HL-60 (cell line): ENCODE results near the gene F2RL3.

Experiments
- DNase-seq, 2 experiments: peaks; one replicate each; pipeline ENCODE4 v3.0.0-alpha.2; 2010 to 2020; ENCODE audit warnings: low read depth in 1 of 2, low spot score in 1 of 2
- H3K27ac ChIP-seq: fragments of 250-450 bp; sonication (Bioruptor Pico); replicated peaks from 2 replicates; pipeline ENCODE4 v1.5.1; 2020; ENCODE audit warnings: mild to moderate bottlenecking, moderate library complexity
- H3K27me3 ChIP-seq: fragments of 250-450 bp; sonication (Bioruptor Pico); 2 replicates; pipeline ENCODE4 v1.5.1; 2021; ENCODE audit warnings: mild to moderate bottlenecking, moderate library complexity; ENCODE audit not compliant: insufficient read depth, poor library complexity, severe bottlenecking
- H3K4me3 ChIP-seq: replicated peaks from 2 replicates; pipeline ENCODE4 v1.5.1; 2011; ENCODE audit warnings: mild to moderate bottlenecking, control low read depth, low read length; ENCODE audit not compliant: insufficient read depth
- GABPA ChIP-seq: IDR thresholded peaks from 2 replicates; pipeline ENCODE4 v1.6.1; 2012; ENCODE audit warnings: low read depth
- POLR2AphosphoS5 ChIP-seq: IDR thresholded peaks from 2 replicates; pipeline ENCODE4 v1.6.1; 2012; ENCODE audit warnings: low read depth
- REST ChIP-seq: IDR thresholded peaks from 2 replicates; pipeline ENCODE4 v1.6.1; 2012; ENCODE audit warnings: low read depth; ENCODE audit not compliant: insufficient replicate concordance
- SPI1 ChIP-seq: IDR thresholded peaks from 2 replicates; pipeline ENCODE4 v1.6.1; 2012; ENCODE audit warnings: low read depth, mild to moderate bottlenecking, borderline replicate concordance
- TF ChIP-seq, protein P1 (sequence below): IDR thresholded peaks from one replicate; pipeline ENCODE4 v1.5.1; 2011; ENCODE audit warnings: low read length, control low read depth, inconsistent platforms; ENCODE audit not compliant: insufficient read depth

F2RL3 gene

DNA sequence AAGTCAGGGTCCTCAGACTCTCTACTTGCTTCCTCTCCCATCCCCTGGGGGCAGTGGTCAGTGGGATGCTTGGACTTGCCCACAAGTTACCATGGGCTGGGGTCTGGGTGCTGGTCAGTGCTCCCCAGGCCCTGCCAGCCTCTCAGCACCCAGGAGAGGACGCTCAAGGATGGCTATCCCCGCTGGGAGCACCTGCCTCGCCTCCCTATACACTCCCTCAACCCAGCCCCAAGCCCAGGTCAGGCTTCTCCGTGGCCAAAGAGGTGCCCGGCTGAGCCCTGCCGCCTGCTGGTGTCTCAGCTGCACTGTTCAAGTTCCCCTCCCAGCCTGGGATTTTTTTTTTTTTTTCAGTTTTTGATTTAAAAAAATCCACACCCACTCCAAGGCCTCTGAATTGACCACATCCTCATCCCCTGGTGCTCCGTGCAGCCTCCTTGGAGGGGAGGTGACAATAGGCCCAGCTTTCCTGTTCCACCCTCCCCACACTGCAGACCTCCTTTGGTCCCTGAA, 10.8 kb downstream of the F2RL3 start:
- no peak for TF ChIP-seq SPI1
- TF ChIP-seq, protein P1, sequence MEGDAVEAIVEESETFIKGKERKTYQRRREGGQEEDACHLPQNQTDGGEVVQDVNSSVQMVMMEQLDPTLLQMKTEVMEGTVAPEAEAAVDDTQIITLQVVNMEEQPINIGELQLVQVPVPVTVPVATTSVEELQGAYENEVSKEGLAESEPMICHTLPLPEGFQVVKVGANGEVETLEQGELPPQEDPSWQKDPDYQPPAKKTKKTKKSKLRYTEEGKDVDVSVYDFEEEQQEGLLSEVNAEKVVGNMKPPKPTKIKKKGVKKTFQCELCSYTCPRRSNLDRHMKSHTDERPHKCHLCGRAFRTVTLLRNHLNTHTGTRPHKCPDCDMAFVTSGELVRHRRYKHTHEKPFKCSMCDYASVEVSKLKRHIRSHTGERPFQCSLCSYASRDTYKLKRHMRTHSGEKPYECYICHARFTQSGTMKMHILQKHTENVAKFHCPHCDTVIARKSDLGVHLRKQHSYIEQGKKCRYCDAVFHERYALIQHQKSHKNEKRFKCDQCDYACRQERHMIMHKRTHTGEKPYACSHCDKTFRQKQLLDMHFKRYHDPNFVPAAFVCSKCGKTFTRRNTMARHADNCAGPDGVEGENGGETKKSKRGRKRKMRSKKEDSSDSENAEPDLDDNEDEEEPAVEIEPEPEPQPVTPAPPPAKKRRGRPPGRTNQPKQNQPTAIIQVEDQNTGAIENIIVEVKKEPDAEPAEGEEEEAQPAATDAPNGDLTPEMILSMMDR, result peak; percentile 29
- no peak overlapping the region for H3K4me3 ChIP-seq
- DNase-seq, result peak; percentile 27 to 59
- peaks cover 19% of the 10 kb centered on the region for H3K27me3 ChIP-seq
- H3K27ac ChIP-seq, result no peak overlapping the region

GRCh38 chr19:16901491-16902175, 12.8 kb downstream of the F2RL3 start:
- Histone ChIP-seq H3K27me3 (peaks cover 9% of the 10 kb centered on the region), H3K27ac (no peak overlapping the region), H3K4me3 (no peak overlapping the region)
- TF ChIP-seq SPI1 (no peak), REST (no peak), POLR2AphosphoS5 (no peak), GABPA (no peak)
- TF ChIP-seq, protein P1, result no peak
- DNase-seq, result no peak

- TF ChIP-seq GABPA, result no peak
- no peak for TF ChIP-seq SPI1
- TF ChIP-seq REST, result no peak
- no peak for TF ChIP-seq POLR2AphosphoS5
- TF ChIP-seq, protein P1, result no peak
- DNase-seq, result no peak
Observed at GRCh38 chr19:16902545-16902944, 13.7 kb downstream of the F2RL3 start.

DNA sequence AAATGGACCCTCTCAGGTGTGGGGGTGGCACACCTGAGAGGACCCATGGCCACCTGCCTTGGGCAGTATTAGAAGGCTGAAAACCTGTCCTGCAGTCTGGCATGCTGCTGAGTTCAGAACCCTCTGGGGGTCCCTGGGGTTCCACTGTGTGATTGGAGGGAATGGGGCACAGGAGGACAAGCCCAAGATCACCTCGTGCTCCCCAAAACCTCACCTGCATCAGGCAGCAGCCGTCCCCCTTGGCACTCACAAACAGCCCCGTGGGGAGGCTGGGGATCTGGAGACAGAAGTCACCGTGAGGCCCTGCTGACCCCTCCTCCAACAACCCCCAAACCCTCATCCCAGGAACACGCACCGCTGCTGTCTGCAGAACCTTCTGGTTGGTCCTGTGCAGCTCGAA, 14.5 kb downstream of the F2RL3 start:
- DNase-seq, result no peak
- TF ChIP-seq, protein P1, result no peak
- Histone ChIP-seq H3K27me3 (peaks cover 1% of the 10 kb centered on the region), H3K27ac (no peak overlapping the region), H3K4me3 (no peak overlapping the region)

More at GRCh38 chr19:16902545-16902944, 13.7 kb downstream of the F2RL3 start:
- Histone ChIP-seq H3K27me3 (peaks cover 7% of the 10 kb centered on the region), H3K27ac (no peak overlapping the region), H3K4me3 (no peak overlapping the region)
